ENCODE data around the gene EML1.

EML1 gene

GRCh38 chr14:99780690-99781089, 12.5 kb upstream of the EML1 start:
- H3K27ac ChIP-seq (replicated peaks): no peak overlapping the region
- TF ChIP-seq REST (IDR thresholded peaks at IDR 0.05; ENCODE audit: insufficient replicate concordance, low read depth) (no peak), POLR2AphosphoS5 (IDR thresholded peaks at IDR 0.05; ENCODE audit: low read depth) (no peak), SPI1 (IDR thresholded peaks at IDR 0.05; ENCODE audit: borderline replicate concordance, low read depth) (no peak), GABPA (IDR thresholded peaks at IDR 0.05; ENCODE audit: low read depth) (no peak), CTCF (IDR thresholded peaks at IDR 0.05; ENCODE audit: insufficient read depth, low read length) (no peak)
- no peaks in the 10 kb centered on the region for H3K27me3 ChIP-seq (ENCODE audit: insufficient read depth, poor library complexity, severe bottlenecking)
- no peak for DNase-seq (ENCODE audit: low read depth in 1 of 2, low spot score in 1 of 2)
- no peak overlapping the region for H3K4me3 ChIP-seq (replicated peaks; ENCODE audit: insufficient read depth, low read length)

- Histone ChIP-seq H3K4me3 (replicated peaks; ENCODE audit: insufficient read depth, low read length) (no peak overlapping the region), H3K27ac (replicated peaks) (no peak overlapping the region), H3K27me3 (ENCODE audit: insufficient read depth, poor library complexity, severe bottlenecking) (no peaks in the 10 kb centered on the region)
- no peak for TF ChIP-seq SPI1 (IDR thresholded peaks at IDR 0.05; ENCODE audit: borderline replicate concordance, low read depth)
- TF ChIP-seq POLR2AphosphoS5 (IDR thresholded peaks at IDR 0.05; ENCODE audit: low read depth): no peak
- TF ChIP-seq CTCF (IDR thresholded peaks at IDR 0.05; ENCODE audit: insufficient read depth, low read length): no peak
- no peak for TF ChIP-seq REST (IDR thresholded peaks at IDR 0.05; ENCODE audit: insufficient replicate concordance, low read depth)
- TF ChIP-seq GABPA (IDR thresholded peaks at IDR 0.05; ENCODE audit: low read depth): no peak
- DNase-seq (ENCODE audit: low read depth in 1 of 2, low spot score in 1 of 2): no peak
Measured at GRCh38 chr14:99781091-99781490, 12.1 kb upstream of the EML1 start.

GRCh38 chr14:99781853-99782610, 11.2 kb upstream of the EML1 start:
- Histone ChIP-seq H3K27ac (replicated peaks) (no peak overlapping the region), H3K27me3 (ENCODE audit: insufficient read depth, poor library complexity, severe bottlenecking) (no peaks in the 10 kb centered on the region), H3K4me3 (replicated peaks; ENCODE audit: insufficient read depth, low read length) (no peak overlapping the region)
- TF ChIP-seq REST (IDR thresholded peaks at IDR 0.05; ENCODE audit: insufficient replicate concordance, low read depth) (no peak), GABPA (IDR thresholded peaks at IDR 0.05; ENCODE audit: low read depth) (no peak), SPI1 (IDR thresholded peaks at IDR 0.05; ENCODE audit: borderline replicate concordance, low read depth) (no peak), POLR2AphosphoS5 (IDR thresholded peaks at IDR 0.05; ENCODE audit: low read depth) (no peak), CTCF (IDR thresholded peaks at IDR 0.05; ENCODE audit: insufficient read depth, low read length) (no peak)
- DNase-seq (ENCODE audit: low read depth in 1 of 2, low spot score in 1 of 2): no peak
